ENCODE data around the gene MED14.
A peak's percentile ranks its signal among the peaks of the same experiment; 100 is the strongest.

GRCh38 chrX:40735325-40736169, at the start of gene MED14:
- peak in 3 of 4 experiments; percentile 33 to 67 (median 48) for TF ChIP-seq CTCF (IDR thresholded peaks at IDR 0.05)
- TF ChIP-seq POLR2A (IDR thresholded peaks at IDR 0.05), result peak; percentile 67
- peak; percentile 60 for TF ChIP-seq POLR2AphosphoS5 (IDR thresholded peaks at IDR 0.05)
